HG03442 (cell line): ENCODE data around the gene POPDC2.

Experiments used
- ATAC-seq: cut with Tn5 transposase; IDR thresholded peaks from one replicate; pipeline ENCODE4 v1.9.1; 2021; ENCODE audit warnings: mild to moderate bottlenecking, moderate library complexity; ENCODE audit not compliant: unreplicated experiment

Gene POPDC2

GRCh38 chr3:119641416-119641815 is 19.0 kb downstream of the POPDC2 start:
- ATAC-seq = no peak

- no peak for ATAC-seq
Measured at GRCh38 chr3:119639494-119640350, 20.7 kb downstream of the POPDC2 start.

DNA sequence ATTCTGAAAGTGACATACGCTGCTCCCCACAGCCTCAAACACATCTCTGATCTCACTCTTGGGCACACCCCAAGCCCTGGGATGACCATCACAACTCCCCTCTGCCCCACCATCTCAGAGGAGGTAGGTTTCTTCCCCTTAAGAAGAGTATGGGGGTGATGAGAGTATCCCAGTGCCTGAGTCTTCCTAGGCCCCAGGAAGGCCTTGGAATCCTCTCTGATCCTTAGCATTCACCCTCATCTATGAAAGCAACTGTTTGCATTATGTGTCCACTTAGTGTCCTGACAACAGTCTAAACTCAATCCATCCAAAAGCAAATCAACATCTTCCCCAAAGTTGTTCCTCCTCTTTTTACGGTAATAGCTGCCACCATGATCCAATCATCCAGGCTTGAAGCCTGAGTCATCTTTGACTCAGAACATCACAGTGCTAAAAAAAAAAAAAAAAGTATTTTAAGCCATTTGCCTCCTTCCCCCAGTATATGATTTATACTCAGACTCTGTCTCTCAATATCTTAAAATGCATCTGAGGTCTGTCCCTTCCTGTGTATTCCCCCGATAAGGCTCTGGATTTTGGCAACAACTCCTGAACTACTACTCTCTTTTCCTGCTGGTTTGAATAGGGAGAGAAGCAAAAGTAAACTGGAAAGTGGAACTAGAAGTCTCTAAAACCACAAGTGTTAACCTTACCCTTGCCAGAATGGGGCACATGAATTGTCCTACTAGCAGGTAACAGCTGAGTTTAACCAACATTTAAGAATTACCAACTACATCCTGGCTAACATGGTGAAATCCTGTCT is 22.5 kb downstream of the POPDC2 start:
- peak; percentile 33 for ATAC-seq

GRCh38 chr3:119636891-119637611 is 23.3 kb downstream of the POPDC2 start:
- no peak for ATAC-seq

DNA sequence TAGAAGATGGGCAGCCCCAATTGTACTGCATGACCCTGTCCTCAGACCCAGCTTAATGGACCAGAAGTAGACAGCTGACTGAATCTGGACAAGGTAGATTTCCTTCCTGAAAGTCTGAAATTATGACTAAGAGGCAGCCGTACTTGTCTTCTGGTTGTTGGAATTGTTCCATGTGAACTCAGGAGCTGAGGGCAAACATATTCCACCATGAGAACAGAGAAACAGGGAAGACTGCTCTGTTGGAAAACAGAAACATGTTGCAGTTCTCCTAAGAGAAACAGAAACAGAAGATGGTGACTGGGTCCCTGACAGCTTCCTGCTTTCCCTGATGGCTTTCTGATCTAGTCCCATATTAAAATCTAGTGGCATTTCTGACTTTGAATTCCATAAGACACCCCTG is 24.1 kb downstream of the POPDC2 start:
- ATAC-seq = no peak

GRCh38 chr3:119635719-119636118 is 24.7 kb downstream of the POPDC2 start:
- ATAC-seq = no peak

DNA sequence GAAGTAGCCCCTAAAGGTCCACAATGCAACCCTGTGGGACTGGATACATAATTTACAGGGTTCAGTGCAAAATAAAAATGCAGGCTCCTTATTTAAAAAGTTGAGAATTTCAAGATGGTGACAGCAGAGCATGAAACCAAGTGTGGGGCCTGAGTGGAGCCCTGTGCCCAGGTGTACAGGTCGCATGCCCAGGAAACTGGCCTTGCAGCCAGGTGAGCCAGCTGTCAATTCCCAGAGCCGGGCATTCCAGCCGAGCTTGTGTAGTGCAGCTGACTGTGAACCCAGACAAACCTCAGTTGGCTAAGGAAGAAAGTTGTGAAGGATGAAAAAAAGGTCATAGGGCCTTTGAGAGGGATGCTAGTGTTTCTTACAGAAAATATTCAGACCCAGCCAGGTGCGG is 27.6 kb downstream of the POPDC2 start:
- ATAC-seq = no peak

DNA sequence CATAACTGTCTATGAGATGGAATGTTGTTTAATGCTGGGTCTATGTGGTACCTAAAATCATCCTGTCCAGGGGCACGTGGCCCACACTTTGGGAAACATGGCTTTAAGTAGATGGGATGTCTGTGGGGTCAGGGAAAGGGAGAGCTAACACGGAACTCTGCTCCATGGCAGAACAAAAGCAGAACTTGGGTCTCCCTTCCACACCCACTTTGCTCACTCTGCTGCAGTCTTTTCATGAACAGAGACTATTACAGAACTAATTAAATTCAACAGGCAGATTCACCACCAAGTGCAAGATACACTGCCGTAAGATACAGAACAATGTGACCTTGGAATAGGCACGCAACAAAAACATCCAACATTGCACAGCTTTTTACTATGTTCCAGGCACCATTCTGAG is 28.2 kb downstream of the POPDC2 start:
- no peak for ATAC-seq

DNA sequence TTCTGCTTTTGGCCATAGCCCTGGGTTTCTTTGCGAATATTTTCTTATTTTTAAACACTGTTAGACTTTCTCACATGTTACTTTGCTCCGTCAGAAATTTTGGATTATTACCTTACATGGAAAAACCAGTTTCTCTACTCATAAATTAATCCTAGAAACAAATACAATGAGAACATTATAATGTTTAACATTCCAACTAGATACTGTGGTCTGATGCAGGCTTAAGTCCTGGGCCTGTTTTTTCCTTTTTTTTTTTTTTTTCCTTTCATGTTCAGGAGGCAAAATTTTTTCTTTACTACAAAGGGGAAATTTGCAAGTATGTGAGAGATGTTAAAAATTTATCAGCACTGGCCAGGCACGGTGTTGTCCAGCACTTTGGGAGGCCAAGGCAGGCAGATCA is 28.9 kb downstream of the POPDC2 start:
- ATAC-seq = no peak

DNA sequence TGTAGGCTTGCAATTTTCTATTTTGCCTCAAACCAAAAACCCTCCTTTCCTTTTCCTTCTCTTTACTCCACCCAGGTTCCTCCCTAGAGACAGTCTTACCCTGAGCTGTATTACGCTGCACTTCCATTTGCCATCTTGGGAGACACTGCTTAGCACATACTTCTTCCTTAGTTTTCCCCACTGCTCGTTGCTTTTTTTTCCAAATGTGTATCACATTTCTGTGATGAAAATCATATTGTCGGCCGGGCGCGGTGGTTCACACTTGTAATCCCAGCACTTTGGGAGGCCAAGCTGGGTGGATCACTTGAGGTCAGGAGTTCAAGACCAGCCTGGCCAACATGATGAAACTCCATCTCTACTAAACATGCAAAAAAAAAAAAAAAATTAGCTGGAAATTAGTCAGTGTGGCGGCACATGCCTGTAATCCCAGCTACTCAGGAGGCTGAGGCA is 29.5 kb downstream of the POPDC2 start:
- no peak for ATAC-seq

- no peak for ATAC-seq
Measured at GRCh38 chr3:119630128-119630879, 30.1 kb downstream of the POPDC2 start.

DNA sequence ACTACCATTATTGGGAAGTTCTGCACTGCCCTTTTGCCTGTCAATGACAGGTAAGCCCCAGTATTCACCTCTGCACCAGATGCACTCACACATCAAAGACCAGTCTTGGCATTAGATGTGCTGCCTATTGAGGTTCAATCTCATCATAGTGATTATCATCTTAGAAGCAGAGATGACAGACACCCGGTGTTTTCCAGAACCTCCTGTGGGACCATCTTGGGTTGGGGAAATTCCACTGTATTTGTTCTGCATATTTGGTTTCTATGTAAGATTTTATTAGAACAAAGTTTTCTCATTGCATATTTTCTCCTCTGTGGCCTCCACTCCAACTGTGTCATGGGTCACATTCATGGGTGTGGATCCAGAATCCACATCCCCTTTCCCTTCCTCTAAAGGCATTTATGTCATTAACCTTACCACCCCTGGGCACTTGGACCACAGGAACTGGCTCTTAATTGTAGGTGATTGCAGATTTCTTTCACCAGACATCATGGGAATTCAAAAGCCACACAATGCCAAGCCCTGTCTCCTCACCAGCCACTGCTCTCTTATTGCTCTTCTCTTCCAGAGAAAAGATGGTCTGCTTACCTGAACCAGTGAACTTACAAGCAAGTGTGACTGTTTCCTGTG is 31.5 kb downstream of the POPDC2 start:
- ATAC-seq = peak; percentile 30

DNA sequence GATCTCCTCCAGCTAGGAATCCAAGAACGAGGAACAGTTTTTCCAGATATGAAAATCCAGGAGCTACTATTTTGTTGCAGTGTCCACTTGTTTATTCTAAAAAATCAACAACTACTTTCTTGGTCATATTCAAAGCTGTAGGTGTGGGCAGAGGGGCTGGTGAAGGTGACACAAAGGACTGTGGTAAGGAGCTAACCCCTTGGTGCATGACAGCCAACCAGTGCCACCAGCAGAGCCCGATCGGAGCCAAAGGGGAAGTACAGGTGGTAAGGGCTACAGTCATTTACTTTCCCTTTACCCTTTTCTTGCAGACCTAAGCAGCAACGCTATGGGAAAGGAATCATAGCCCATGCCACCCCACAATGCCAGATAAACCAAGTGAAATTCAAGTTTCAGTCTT is 32.0 kb downstream of the POPDC2 start:
- peak; percentile 60 for ATAC-seq

GRCh38 chr3:119627461-119627860 is 32.9 kb downstream of the POPDC2 start:
- no peak for ATAC-seq

DNA sequence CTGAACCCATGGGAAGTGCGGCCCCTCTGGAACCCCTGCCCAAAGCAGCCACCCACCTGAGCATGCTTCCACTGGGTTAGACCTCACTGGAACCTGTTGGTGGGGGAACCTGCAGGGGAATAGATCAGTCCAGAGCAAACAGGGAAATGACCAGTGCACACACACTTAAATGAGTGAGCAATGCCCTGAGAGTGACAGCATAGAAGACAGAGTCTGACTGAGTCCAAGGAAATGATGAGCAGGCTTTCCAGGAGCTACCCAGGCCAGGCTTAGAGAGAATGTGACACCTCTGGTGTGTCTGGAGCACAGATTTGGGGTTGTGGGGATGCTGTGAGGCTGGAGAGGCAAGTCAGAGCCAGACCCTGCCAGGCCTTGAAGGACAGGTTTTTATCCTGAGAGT is 34.2 kb downstream of the POPDC2 start:
- ATAC-seq = no peak

GRCh38 chr3:119625451-119626153 is 34.8 kb downstream of the POPDC2 start:
- ATAC-seq = no peak

DNA sequence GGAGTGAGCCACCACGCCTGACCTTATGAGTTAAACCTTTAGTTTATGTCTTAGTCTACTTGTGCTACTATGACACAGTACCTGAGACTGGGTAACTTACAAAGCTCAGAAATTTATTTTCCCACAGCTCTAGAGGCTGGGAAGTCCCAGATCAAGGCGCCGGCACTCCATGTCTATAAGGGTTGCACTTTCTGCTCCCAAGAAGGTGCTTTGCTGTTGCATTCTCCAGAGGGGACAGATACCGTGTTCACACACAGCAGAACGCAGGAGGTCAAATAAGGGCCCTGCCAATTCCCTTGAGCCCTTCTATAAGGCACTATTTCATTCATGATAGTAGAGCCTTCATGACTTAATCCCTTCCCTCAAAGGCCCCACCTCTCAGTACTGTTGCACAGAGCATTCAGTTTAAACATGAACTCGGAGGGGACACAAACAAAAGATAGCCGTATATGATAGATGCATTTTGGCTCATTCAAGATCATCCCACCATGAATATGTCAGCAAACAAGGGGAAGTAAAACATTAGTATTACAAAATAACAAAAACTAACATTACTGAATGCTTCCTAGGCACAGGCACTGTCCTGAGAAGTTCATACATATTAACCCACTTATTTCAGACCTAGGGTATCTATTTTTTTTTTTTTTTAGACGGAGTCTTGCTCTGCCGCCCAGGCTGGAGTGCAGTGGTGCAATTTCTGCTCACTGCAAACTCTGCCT is 36.2 kb downstream of the POPDC2 start:
- no peak for ATAC-seq

DNA sequence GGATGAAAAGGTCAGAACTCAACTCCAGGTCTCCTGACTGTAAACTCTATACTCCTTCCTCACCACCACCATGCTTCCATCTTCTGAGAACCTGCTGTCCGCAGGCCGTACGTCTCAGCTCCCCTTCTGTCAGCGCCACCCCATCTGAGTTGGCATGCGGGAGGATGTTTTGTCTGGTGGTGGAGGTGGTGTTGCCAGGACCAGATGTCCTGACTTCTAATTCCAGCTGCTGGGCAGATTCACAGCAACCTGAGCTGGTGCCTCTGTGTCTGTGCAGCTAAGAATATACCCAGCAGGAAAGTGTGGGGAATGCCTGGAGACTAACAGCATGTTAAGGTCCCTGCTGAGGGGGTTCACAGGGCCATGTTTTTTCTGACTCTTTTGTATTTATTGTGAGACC is 39.5 kb downstream of the POPDC2 start:
- no peak for ATAC-seq

GRCh38 chr3:119619094-119619493 is 41.3 kb downstream of the POPDC2 start:
- no peak for ATAC-seq
